Activated CD4-positive, alpha-beta T cell treated with anti-CD3 and anti-CD28 coated beads, Interleukin-2, amount 50 U/mL, for 1 hour (primary cell): Measurements from ENCODE around the gene ALAS1.
A peak's percentile ranks its signal among the peaks of the same experiment; 100 is the strongest.
"Not testable (repeated sequence)": the region's sequence is repeated elsewhere in the genome, so short reads cannot be mapped to it uniquely, and the experiment has no call there.

Experiments used
- DNase-seq: peaks from one replicate; pipeline ENCODE4 v3.0.0-alpha.2; 2020

ALAS1 gene

GRCh38 chr3:52197842-52198625 is at the start of gene ALAS1:
Gene ALAS1, plus strand, starts transcription at chr3:52198160. Its CDS starts 1,082 bp downstream, at chr3:52199242.
- DNase-seq: peak; percentile 92

DNA sequence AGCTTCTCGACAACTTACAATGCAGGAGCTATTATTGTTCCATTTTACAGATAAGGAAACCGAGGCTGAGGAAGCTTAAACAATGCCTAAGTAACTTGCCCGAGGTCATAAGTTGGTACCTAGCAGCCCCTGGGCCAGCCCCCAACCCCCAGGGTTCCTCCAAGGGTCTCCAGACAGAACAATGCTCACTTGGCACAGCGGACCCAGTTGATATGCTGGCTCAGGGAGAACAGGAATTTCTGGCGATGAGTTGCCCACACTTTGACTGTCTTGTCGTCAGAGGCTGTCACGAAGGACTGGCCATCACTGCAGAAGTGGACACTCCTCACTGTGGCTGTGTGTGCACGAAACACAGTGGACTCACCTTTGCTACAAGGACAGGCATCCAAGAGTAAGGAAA is 48.9 kb upstream of the ALAS1 start:
- DNase-seq: no peak

GRCh38 chr3:52149726-52150125 is 48.2 kb upstream of the ALAS1 start:
- no peak for DNase-seq

DNA sequence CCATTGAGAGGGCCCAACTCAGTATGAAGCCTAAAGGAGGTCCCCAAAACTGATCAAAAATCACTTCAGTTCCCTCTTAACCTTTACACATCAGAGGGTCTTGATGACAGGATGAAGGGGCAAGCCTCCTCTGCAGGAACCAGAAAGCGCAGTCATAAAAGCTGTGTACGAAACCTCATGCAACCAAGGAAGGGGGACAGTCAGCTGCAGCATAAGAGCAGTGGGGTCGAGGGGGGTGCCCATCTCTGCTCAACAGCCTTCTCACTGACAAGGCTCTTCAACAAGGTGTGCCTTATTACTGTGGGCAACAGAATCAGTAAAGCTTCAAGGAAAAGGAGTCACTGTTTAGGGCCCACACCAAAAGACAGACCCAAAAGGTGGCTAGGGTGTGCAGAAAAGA is 47.6 kb upstream of the ALAS1 start:
- no peak for DNase-seq

- DNase-seq: no peak
Measured at GRCh38 chr3:52150860-52151259, 47.1 kb upstream of the ALAS1 start.

GRCh38 chr3:52151991-52152390 is 46.0 kb upstream of the ALAS1 start:
- DNase-seq: not testable (repeated sequence)

DNA sequence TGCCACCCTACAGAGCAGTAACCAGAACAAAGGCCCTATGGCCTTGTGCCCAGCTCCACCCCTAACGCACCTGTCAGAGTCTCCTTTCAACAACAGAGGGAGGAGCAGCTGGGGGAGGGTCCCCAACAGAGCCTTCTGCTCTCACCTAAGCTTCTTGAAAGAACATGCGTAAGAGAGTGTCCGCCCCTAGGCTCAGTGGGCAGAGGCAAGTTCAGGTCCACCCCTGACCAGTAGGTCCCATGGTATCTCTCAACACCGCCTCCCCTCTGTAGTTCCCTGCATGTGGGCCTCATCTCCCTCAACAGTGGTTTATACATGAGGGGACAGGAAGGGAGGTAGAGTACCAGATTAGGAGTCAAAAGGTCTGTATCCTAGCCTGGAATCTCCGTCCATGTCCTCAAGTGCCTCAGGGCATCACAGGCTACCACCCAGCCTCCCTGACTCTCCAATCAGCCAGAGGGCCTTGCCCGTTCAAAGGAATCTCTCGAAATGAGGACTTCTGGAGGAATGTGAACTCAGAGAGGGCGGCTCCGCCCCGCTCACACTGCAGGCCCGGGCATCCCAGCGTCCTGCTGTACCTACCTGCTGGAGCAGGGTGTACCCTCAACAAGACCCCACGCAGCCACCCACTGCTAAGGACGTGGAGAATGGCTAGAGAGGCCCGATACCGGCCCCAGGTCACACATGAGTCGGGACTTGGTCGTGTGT is 44.4 kb upstream of the ALAS1 start:
- DNase-seq: no peak

GRCh38 chr3:52154135-52155094 is 43.5 kb upstream of the ALAS1 start, which contains the start of gene POC1A:
Gene POC1A, minus strand, starts transcription at chr3:52154423. Its CDS starts 51 bp downstream, at chr3:52154372.
- DNase-seq: peak; percentile 80

- no peak for DNase-seq
Measured at GRCh38 chr3:52155912-52156311, 42.0 kb upstream of the ALAS1 start.

DNA sequence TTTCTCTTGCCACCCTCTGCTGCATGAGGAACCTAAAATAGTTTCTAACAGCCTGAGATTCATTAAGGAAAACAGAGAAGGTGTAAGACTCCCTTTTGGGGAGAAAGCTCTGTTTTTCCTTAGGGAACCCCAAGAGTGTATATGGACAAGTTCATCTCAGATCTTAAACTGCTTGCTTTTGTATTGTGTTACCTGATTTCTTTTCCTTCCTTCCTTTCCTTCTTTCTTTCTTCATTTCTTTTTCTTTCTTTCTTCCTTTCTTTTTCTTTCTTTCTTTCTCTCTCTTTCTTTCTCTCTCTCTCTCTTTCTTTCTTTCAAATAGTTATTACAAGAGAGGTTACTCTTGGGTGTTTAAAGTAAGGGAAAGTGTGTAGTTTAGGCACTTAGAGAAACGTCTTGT is 38.5 kb upstream of the ALAS1 start:
- no peak for DNase-seq

DNA sequence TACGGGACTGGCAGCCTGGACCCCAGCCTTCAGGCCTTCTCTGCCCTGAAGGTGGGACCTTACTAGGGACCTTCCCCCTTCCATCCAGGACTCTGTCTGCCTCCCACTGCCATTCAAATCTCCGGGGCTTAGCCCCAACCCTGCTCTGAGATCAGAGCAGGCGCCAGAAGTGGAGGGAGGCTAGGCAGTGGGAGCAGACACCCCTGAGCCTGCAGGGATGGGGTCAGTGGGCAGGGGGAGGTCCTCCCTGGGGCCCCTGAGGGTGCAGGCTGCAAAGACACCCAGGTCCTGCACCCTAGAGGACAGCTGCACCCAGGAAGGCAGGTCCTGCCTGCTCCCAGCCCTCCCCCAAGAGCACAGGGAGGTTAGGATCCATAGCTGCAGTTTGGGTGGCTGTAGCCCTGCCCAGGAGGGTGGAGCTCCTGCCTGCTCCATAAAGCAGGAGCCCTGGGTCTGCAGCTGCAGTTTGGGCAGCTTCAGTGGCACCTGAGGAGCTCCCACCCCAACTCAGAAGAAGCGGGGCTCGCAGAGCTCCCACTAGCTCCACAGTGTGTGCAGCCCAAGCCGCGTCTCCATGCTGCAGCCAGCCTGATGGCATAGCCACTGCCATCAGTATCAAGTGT is 35.6 kb upstream of the ALAS1 start:
- no peak for DNase-seq

DNA sequence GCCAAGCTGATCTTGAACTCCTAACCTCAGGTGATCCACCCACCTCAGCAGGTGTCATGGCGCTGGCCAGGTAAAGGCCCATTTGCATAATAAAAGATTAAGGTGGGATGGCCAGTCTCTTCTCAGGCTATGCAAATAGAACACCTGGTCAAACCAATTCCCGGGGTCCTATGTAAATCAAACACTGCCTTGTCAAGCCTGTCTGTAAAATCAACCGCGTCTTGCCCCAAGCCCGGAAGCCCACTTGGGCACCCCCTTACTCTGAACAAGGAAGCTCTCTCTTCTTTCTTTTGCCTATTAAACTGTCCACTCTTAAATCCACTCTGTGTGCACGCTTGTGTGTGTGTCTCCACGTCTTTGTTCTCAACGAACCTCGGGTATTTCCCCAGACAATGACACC is 30.7 kb upstream of the ALAS1 start:
- no peak for DNase-seq

DNA sequence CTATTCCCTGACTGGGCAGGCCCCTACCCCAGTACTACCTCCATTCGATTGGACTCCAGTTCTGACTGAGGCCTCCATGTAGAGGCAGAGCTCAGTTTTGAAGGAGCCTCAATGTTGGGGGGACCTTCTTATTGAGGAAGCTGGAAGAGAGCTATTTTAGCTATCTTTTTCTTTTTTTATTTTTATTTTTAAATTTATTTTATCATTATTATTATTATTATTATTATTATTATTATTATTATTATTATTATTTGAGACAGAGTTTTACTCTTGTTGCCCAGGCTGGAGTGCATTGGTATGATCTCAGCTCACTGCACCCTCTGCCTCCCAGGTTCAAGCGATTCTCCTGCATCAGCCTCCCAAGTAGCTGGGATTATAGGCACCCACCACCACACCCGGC is 27.7 kb upstream of the ALAS1 start:
- not testable (repeated sequence) for DNase-seq

DNA sequence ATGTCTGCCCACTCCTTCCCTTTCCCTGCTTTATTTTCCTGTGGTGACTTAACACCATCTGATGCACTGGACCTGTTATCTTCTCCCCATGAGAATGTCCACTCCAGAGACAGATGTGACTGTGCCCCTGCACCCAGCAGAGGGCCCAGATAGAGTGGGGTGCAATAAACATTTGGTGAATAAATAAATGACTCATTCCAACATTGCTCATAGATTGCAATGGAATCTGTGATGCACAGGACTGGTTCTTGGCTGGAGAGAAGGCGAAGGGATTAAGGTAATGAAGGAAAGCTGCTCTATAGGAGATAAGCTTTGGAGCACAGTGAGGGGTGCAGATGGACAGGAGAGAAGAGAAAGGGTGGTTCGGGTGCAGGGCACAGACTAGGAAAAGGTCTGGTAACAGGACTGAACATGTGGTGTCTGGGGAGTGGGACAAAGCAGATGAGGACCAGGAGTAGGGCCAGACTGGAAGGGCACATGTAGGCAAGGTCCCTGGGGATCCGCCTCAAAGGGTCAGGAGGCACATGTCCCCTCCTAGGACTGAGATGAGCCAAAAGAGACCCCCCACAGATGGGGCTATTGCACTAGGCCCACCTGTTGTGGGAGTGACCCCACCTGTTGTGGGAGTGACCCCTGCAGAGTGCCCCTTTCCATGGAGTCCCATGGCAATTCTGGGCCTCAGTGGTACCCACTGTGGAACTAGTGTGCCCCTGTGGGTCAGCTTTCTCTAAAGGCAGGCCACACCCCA is 26.3 kb upstream of the ALAS1 start:
- DNase-seq: no peak

- no peak for DNase-seq
Measured at GRCh38 chr3:52172262-52172757, 25.6 kb upstream of the ALAS1 start.

- DNase-seq: no peak
Measured at GRCh38 chr3:52173101-52173500, 24.9 kb upstream of the ALAS1 start.

DNA sequence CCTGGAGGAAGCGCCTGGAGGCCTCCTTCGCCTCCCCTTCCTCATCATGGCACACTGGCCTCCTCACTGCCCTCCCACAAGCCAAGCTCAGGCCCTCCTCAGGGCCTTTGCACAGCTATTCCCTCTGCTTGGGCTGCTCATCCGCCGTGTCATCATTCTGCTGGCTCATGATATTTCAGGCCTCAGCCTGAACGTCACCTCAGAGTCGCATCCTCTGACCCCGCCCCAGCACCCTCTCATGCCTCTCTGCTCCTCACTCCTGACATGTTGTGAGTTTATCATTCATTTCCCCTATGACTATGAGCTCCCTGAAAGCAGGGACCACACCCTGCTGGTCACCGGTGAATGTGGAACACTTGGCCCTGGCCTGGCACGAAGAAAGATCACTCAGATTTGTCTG is 23.1 kb upstream of the ALAS1 start:
- no peak for DNase-seq

DNA sequence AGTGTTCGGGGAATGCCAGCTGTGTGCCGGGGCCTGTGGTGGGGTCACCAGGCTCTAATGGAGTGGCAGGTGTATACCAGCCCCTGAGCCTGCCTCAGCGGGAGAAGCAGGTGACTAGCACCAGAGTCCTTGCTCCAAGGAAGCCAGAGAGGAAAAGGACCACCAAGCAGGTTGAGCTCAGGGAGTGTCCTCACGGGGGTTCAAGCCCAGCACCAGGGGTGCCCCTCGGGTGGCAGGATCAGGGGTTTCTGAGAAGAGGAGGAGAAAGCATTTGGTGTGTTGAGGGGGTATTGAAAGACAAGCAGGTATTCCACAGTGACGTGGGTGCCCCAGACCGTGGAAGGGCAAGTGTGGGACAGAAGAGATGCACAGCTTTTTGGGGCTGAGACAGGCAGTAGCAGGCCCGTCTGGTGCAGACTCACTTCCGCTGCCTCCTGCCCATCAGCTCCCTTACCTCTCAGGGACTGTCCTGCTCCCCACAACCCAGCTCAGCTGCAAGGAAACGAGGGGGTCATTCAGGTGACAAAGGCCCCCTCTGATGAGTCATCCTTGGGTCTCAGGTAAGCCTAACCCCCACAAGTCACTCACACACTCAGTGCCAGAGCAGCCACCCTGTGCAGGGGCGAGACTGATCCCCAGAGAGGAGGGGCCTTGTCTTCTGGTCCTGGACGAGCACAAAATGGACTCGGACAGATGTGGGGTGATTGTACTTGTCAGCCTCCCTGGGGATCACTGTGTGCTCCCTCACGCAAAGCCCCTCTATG is 22.4 kb upstream of the ALAS1 start:
- DNase-seq: no peak

GRCh38 chr3:52176180-52176752 is 21.7 kb upstream of the ALAS1 start:
- no peak for DNase-seq

DNA sequence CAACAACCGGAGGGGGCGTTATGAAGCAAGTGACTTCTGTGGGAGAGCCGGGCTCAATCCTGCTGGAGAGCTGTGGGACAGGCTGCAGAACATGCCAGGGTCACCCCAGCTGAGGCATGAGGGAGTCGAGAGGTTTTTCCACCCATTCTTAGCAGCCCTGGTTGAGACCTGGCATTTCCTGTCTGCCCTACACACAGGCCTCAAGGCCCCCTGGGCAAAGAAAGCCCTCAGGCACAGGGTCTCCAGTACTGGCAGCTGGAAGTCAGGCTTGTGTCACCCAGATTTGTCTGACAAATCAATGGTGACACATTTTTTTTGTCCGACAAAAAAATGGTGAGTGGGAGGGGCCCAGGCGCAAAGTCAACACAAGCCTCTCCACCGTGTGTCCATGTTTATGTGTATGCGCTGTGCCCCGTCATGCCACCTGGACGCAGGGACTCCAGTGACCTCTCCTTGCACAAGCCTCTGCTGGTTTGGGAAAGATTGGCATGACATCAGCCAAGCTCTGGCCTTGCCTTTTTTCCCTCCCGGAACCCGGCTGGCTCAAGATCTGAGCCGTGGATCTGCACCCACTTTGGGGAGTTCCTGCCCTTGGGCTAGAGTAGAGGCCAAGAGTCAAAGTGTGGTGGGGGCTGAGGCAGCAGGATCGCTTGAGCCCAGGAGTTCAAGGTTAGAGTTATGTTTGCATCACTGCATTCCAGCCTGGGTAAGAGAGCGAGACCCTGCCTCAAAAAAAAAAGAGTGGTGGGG is 20.8 kb upstream of the ALAS1 start:
- DNase-seq: no peak
